Pancreas (tissue), 10 donors: ENCODE data around the gene TAOK3. TPM values are rescaled to one million over a fixed set of nuclear protein-coding genes. Genes with fewer than 3 reads are reported as not detected.

ENCODE experiments used
- ATAC-seq, 4 donors: fragments of 200-7000 bp; cut with Tn5 transposase; one replicate each; pipeline versions ENCODE4 v1.8.0 to v1.9.1; 2020; ENCODE audit warnings: mild to moderate bottlenecking in 4 of 4, moderate library complexity in 4 of 4
- DNase-seq, 6 donors: peaks; one replicate each; pipeline ENCODE4 v3.0.0-alpha.2; 2020
- FAIRE-seq: peaks from 2 replicates; lab custom pipeline; 2012; peaks lifted over from hg19 to GRCh38; lab: Jason Lieb, UNC
- H3K27ac ChIP-seq, 4 donors: fragments of 200-600 bp; sonication (generic); 1 replicate in 3 of 4; 2 replicates in 1 of 4; pipeline versions ENCODE4 v1.5.0 to v1.8.0; 2020
- H3K27me3 ChIP-seq, 4 donors: fragments of 200-600 bp; one replicate each; pipeline ENCODE4 v1.8.0; 2021
- H3K36me3 ChIP-seq, 3 donors: fragments of 200-600 bp; sonication (generic) in 1 of 3; one replicate each; pipeline versions ENCODE4 v1.5.0 to v1.8.0; 2020 to 2021
- H3K4me1 ChIP-seq, 3 donors: fragments of 200-600 bp; one replicate each; pipeline ENCODE4 v1.8.0; 2021
- H3K4me3 ChIP-seq, 4 donors: fragments of 200-600 bp; sonication (generic) in 2 of 4; one replicate each; pipeline versions ENCODE4 v1.5.0 to v1.8.0; 2020 to 2021
- H3K9me3 ChIP-seq, 4 donors: fragments of 200-600 bp; one replicate each; pipeline ENCODE4 v1.8.0; 2021
- WGBS, 2 donors: extraction: QIAGEN DNeasy Blood & Tissue Kit; methylation state at CpG; one replicate each; pipeline ENCODE4 v1.1.7; 2013; 5-methylcytosine and 5-hydroxymethylcytosine counted together
- intact Hi-C, 3 donors: fragments of 100-400 bp; cut with DNase I; formaldehyde crosslinking; loops; one replicate each; pipeline versions ENCODE4 v1.11.1 to v1.14.2; 2022
- polyA plus RNA-seq, 2 donors: library from polyadenylated mRNA; stranded (reverse); fragments of 200-250 nt; gene quantifications; one replicate each; pipeline ENCODE4 v1.2.3, GENCODE V29; 2013
- total RNA-seq, 6 donors: library from RNA; stranded (reverse); fragmentation: NEBNext Ultra II Directional in 4 of 6; extraction: Animal tissue kit (Norgen Biotek cat#: 25700) in 4 of 6; gene quantifications; one replicate each; pipeline versions ENCODE4 v1.2.1 to v1.2.4, GENCODE V29; 2021 to 2023
- TF ChIP-seq, protein P1 (sequence below), 4 donors: fragments of 200-600 bp; sonication (generic) in 3 of 4; IDR thresholded peaks; one replicate each; pipeline versions ENCODE4 v1.5.0 to v1.8.0; 2021; ENCODE audit warnings: antibody characterized with exemption in 4 of 4
- donor health status: healthy with polysubstance abuse.
- donor health status: DM: no; HTN: no; CAD: no; lungs with moderate emphysema.
- donor health status: DM: no; HTN: no; CAD: no.
- donor health status: control.
- donor health status: control.
- donor health status: Bipolar disorder and iron deficiency.
- donor health status: DM: yes; HTN: yes; CAD: no.
- donor health status: DM: no; HTN: no; CAD: no.
- donor health status: DM: no; HTN: no; CAD: no.
- donor health status: DM: yes; HTN: yes; CAD: no.

Gene TAOK3
- total and polyA plus RNA-seq, 8 donors: 7.9 to 21.0 (median 11.4) TPM

DNA sequence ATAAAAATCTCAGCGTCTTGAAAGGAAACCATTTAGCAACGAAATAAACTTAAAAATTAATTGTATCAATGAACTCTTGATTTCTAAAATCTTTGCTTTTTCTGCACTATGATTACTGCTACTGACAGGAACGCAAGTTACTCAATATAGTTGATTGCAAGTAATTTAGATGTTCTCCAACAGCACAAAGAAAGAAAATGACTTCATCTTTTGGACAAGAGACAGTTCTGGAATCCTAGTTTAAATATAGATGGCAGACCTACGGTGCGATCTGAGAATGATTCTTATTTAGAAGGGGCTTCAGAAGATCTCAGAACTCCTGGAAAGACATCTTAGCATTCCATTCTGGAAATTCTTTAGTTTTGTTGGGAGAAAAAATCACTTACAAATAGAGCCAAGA, 2.2 kb upstream of the TAOK3 start:
- TF ChIP-seq, protein P1, sequence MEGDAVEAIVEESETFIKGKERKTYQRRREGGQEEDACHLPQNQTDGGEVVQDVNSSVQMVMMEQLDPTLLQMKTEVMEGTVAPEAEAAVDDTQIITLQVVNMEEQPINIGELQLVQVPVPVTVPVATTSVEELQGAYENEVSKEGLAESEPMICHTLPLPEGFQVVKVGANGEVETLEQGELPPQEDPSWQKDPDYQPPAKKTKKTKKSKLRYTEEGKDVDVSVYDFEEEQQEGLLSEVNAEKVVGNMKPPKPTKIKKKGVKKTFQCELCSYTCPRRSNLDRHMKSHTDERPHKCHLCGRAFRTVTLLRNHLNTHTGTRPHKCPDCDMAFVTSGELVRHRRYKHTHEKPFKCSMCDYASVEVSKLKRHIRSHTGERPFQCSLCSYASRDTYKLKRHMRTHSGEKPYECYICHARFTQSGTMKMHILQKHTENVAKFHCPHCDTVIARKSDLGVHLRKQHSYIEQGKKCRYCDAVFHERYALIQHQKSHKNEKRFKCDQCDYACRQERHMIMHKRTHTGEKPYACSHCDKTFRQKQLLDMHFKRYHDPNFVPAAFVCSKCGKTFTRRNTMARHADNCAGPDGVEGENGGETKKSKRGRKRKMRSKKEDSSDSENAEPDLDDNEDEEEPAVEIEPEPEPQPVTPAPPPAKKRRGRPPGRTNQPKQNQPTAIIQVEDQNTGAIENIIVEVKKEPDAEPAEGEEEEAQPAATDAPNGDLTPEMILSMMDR (IDR thresholded peaks at IDR 0.05): no peak
- H3K9me3 ChIP-seq: no peaks in the 10 kb centered on the region
- FAIRE-seq (no peak), ATAC-seq (no peak), DNase-seq (no peak)
- peaks cover 7 to 15% (median 12%) of the 10 kb centered on the region in 3 donors for H3K4me1 ChIP-seq
- H3K4me3 ChIP-seq: no peak overlapping the region
- H3K27ac ChIP-seq: no peak overlapping the region
- H3K36me3 ChIP-seq: peaks cover 0 to 5% (median 0%) of the 10 kb centered on the region in 3 donors
- WGBS, 2 donors: 76 to 85% methylated on average over 5 of the region's 5 CpGs
- intact Hi-C loops: loop anchor here in 2 of 3 donors (5.0 to 10.0 kb wide), 4 partner anchors 190 to 500 kb away; no protein-coding TSS in a partner anchor
- H3K27me3 ChIP-seq: no peaks in the 10 kb centered on the region

DNA sequence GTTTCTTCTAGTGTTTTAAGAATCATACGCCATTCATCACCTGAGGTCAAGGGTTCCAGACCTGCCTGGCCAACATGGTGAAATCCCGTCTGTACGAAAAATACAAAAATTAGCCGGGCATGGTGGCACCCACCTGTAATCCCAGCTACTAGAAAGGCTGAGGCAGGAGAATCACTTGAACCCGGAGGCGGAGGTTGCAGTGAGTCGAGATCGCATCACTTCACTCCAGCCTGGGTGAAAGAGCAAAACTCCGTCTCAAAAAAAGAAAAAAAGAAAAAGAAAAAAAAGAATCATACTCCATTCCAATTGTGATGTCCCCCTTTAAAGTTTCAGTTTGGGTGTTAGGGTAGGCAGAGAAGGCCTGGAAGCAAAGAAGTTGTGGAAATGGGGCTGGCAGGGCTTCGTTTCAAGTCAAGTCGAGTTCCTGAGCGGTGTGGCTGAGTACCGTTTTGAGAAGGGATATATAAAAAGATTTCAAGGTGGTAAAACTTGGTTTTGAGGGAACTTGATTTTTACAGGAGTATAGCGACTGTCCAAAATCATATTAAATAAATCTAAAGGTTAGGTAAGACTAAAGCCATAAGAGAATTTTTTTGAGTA, 1.5 kb upstream of the TAOK3 start:
- TF ChIP-seq, protein P1 (IDR thresholded peaks at IDR 0.05): no peak
- ATAC-seq (no peak), DNase-seq (no peak), FAIRE-seq (no peak)
- no peaks in the 10 kb centered on the region for H3K27me3 ChIP-seq
- H3K36me3 ChIP-seq: peaks cover 0 to under 1% (median 0%) of the 10 kb centered on the region in 3 donors
- H3K27ac ChIP-seq: no peak overlapping the region
- intact Hi-C loops: loop anchor here in 1 of 3 donors (10.0 kb wide), 3 partner anchors 189 to 499 kb away; no protein-coding TSS in a partner anchor
- no peak overlapping the region for H3K4me3 ChIP-seq
- 86 to 92% methylated on average over 14 of the region's 14 CpGs for WGBS, 2 donors
- H3K4me1 ChIP-seq: peaks cover 7 to 15% (median 12%) of the 10 kb centered on the region in 3 donors
- H3K9me3 ChIP-seq: no peaks in the 10 kb centered on the region

- ATAC-seq (no peak), FAIRE-seq (no peak), DNase-seq (no peak)
- TF ChIP-seq, protein P1 (IDR thresholded peaks at IDR 0.05): no peak
- 44 to 52% methylated on average over 5 of the region's 5 CpGs for WGBS, 2 donors
- no peaks in the 10 kb centered on the region for H3K36me3 ChIP-seq
- no peaks in the 10 kb centered on the region for H3K9me3 ChIP-seq
- intact Hi-C loops: loop anchor here in 1 of 3 donors (10.0 kb wide), 3 partner anchors 189 to 499 kb away; no protein-coding TSS in a partner anchor
- peak overlapping the region; percentile 40 to 89 (median 76) for H3K4me3 ChIP-seq
- no peaks in the 10 kb centered on the region for H3K27me3 ChIP-seq
- H3K27ac ChIP-seq: peak overlapping the region; percentile 31 to 94 (median 74)
- peaks cover 7 to 15% (median 12%) of the 10 kb centered on the region in 3 donors for H3K4me1 ChIP-seq
Measured at GRCh38 chr12:118373616-118374015, 909 bp upstream of the TAOK3 start.

DNA sequence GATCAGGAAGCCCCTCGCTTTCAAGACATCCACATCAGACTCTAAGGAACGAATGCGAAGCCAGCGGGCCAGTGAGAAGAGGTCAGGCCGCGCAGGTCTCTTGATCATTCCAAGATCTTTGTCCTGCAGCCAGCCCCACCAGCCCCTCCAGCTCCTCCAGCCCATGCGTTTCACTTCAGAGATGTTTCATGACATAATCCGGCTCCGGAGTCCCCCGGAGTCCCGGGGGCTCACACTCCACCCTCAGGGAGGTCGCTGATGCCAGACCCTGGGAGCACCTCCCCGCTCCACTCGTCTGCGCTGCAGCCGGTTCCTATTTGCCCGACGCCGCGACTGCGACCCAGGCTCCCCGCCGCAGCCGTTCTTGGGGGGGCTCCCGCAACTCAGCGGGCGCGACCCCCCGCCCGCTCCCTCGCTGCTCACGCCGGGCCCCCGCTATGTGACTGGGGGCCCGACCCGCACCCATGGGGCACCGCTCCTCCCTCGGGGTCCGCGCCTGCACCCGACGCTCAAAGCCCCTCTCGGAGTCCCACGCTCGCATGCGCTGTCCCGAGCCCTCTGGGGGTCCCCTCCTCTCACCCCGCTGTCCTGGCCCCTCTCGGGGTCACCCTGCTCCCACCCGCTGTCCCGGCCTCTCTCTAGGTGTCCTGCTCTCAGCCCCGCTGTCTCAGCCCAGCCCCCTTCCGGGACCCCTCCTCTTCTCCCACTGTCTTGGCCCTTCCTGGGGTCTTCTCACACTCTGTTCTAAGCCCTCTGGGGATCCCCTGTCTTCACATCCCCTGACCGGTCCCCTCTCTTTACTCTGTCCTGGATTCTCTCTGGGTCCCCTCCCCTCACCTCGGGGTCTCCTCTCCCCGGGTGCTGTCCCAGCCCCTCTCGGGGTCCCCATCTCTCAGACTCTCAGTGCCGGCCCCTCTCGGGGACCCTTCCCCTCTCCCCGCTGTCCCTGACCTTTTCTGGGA, 1.1 kb downstream of the TAOK3 start:
- WGBS, 2 donors: 0% methylated on average over 52 to 60 of the region's 60 CpGs
- Histone ChIP-seq H3K27me3 (no peaks in the 10 kb centered on the region), H3K4me1 (peaks cover 7 to 12% (median 8%) of the 10 kb centered on the region in 3 donors), H3K9me3 (no peaks in the 10 kb centered on the region), H3K4me3 (peak overlapping the region; percentile 68 to 93 (median 87)), H3K36me3 (no peaks in the 10 kb centered on the region), H3K27ac (no peak overlapping the region)
- DNase-seq (peak in 5 of 6 donors; percentile 26 to 75 (median 40)), ATAC-seq (no peak), FAIRE-seq (no peak)
- TF ChIP-seq, protein P1 (IDR thresholded peaks at IDR 0.05): no peak
- intact Hi-C loops: loop anchor here in 1 of 3 donors (10.0 kb wide), 3 partner anchors 187 to 497 kb away; no protein-coding TSS in a partner anchor
